Activated CD8-positive, alpha-beta memory T cell treated with anti-CD3 and anti-CD28 coated beads for 48 hours (primary cell): ENCODE results near the gene TMPRSS4.
"Not testable (repeated sequence)": the region's sequence is repeated elsewhere in the genome, so short reads cannot be mapped to it uniquely, and the experiment has no call there.

Experiments
- DNase-seq, 3 experiments: peaks; one replicate each; pipeline ENCODE4 v3.0.0-alpha.2; 2020; ENCODE audit warnings: low read depth in 2 of 3, low spot score in 2 of 3

Gene TMPRSS4

DNA sequence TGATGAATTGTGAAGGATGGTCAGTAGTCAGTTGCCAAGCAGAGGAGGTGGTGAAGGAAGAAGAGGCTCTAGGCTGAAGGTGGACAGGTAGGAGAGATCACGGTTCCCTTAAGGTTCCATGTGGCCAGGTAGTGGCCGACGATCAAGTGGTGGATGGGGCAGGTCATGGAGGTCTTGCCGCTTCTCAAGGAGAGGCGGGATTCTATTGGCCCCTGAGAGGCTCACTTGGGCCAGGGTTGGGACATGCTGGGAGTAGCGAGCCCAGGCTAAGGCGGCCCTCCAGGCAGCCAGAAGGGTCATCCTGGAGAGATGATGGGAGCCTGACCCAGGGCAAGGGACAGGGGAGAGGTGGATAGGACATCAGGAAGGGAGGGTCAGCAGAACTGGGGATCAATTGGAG lies 20.9 kb upstream of the TMPRSS4 start:
- DNase-seq: no peak

DNA sequence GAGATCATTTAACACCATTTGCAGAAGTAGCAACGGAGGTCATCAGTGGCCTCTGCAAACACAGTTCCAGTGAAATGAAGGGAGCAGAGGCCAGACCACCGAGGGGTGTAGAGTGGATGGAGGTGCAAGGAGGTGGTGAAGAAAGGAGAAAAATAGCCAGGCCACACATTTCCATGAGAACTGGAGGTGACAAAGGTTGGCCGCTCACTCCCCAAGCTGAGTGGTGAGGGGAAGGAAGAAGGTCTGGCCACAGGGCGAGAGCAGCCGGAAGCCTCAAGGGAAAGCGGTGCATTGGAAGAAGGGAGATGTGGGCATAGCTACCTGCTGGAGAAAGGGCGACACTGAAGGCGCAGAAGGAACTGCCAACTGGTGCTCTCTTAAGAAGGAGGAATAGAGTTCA lies 20.1 kb upstream of the TMPRSS4 start:
- DNase-seq: no peak

DNA sequence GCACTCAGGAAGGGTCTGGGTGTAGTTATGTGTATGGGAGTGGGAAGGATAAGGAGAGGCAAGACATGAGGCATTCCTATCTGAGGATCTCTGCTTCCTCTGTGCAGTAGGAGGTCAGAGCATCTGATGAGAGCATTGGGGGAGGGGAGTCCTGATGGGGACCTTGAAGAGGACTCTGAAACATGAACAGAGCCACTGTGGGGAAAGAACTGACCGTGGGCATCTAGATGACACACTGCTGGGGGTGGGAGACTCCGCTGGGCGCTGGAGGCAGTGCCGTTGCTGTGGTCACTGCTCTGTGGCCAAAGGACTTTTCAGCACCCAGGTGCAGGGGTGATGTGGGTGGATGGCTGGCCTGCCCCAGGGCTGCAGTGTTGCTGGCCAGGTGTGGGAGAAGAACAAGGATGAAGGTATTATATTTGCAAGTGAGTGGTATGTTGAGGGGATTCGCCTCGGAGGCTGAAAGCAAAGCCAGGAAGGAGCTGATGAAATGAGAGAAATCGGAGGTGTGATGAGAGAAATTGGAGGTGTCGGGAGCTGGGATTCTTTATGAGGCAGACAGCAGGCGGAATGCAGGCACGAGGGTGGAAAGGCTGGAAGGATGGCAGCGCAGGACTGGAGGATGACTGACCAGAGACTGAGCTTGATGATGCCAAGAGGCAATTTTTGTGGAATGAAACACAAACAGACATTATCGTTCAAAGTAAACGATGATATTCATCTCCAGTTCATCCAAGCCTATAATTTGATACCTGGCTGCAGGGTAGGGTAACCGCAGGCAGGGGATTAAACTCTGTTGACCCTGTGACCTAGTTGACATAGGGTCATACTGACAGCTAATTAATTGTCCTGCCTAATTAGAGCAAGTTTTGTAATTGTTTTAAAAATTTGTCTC lies 19.4 kb upstream of the TMPRSS4 start:
- no peak for DNase-seq

DNA sequence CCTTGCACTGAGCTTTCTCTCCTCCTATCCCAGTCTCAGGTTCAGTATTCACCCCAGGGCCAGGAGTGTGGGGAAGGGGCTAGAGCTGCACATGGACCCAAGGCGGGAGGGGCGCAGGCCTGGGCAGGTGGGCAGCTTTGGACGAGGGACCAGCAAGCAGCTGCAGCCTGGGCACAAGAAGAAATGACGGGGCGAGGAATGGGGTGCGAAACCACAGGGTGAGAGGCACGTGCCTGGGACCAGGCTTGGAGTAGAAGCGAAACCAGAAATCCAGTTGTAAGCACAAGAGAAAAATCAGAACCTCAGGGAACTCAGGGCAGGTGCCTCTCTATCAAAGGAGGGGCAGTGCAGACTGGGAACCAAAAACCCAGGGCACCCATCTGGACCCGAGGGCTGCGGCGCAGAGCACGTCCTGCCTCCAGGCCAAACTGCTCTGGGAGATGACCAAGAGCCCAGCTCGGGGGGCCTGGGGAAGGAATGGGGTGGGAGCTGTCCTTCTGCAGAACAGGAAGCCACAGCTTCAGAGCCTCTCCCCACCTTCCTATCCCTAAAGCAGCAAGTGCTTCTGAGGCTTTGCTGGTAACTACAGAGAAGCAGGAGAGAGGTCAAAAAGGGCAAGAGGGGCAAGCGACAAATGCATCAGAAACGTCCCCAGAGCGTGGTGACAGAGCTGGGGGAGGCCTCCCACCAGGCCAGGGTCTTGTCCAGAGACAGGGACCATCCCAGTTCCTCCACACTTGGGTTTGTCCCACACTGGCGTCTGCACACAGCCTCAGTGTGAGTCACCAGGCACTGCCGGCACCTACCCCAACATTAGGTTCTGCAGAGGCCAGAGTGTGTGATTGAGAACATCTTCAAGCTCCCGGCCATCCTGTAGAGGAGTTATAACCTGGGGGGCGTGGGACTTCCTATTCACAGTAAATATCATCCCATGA lies 18.3 kb upstream of the TMPRSS4 start:
- DNase-seq: no peak

DNA sequence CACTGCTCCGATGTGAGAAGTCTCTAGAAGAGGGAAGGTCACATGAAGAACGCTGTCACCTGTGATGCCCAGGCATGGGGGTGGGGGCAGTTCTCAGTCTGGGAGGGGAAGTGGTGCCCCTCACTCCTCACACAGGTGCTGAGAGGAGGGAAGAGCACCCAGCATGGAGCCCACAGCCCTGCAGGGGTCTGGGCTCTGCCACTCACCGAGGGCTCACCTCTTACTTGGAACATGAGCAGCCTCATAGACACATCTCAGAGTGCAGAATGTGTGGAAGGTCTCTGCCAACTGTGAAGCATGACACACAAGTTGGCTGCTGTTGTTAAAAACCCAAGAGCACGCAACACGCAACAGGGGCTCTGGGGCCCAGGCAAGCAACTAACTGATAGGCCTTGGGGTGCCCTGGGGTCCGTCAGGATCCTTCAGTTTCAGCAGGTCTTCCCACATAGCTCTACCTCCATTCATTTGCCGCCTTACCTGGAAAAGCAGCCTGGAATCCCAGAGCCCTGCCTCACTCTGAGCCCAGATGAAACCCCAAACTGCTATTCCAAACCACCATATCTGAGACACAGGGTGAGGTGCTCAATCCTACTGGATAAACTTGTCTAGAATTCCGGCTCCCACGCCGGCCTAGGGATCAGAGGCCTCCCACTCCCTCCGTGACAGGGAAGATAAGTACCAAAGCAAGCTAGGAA lies 17.5 kb upstream of the TMPRSS4 start:
- DNase-seq: no peak

DNA sequence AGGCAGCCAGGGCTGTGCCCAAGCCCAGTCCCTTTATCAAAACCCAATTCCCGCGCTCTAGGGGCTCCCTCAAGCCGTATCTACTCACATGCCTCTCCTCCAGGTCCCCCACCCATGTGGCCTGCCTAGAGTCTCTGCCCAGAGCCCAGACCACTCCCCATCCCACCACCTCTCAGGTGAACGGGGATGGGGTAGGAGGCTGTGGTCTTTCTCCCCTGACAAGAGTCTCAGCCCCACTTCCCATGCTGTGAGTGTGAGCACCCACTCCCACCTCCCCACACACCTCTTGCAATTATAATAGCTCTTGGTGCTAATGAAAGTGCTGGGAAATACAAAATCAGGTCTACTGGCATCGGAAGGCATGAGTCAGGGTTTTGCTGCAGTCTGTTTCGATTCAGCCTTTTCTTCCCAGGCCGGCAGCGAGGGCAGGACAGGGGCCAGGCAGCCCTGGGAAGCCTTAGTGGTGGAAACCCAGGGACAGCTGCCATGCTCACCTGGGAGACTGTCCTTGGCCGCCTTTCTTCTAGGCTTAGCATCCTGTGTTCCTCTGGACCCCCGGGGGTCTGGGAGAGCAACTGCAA lies 16.7 kb upstream of the TMPRSS4 start:
- DNase-seq: no peak

DNA sequence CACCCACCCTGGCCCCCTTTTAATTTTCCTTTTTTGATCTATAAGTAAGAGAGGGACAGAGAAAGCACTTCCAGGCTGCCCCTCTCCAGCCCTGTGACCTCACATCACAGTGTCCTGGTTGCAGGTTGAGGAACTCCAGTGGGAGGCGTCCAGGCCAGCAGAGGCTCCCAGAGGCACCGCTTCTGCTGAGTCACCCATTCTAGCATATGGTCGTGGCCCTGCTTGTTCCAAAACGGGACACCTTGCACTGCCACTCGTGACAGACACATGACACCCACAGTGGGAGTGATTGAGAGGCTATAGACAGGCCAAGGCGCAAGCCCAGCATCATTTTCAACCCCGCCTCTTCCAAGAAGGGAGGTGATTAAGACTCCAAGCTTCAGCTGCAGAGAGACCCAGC lies 16.0 kb upstream of the TMPRSS4 start:
- DNase-seq: no peak

DNA sequence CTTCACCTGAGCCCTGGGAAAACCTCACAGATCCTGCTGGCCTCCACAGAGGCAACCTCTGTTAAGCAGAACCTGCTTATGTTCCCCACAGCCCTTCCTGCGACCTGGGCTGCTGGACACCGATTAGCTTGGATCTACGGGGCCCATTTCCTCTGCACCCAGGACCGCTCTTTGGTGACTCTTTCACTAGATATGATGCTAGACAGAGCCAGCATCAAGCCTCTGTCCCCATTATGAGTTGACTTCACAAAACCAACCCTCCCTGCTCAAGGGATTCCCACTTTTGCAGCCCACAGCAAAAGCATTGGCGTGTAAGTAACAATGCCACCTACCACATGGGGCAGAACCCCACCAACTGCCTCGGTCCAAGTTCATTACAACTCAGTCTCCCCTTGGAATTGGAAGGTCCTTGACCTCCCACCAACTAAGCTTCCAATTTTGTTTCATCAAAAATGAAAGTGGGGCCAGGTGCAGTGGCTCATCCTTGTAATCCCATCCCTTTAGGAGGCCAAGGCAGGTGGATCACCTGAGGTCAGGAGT lies 15.2 kb upstream of the TMPRSS4 start:
- DNase-seq: no peak

DNA sequence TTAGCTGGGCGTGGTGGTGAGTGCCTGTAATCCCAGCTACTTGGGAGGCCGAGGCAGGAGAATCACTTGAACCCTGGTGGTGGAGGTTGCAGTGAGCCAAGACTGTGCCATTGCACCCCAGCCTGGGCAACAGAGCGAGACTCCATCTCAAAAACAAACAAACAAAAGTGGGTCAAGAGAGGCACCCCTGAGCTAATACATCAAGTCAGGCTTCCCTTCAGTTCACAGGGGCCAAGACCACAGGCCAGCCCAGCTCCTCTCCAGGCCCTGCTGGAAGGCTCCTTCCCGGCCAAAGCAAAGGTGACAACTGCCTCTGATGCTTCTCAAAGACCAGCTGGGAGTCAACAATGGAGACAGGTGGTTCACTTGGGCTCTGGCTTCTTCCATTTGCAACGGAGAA lies 14.7 kb upstream of the TMPRSS4 start:
- DNase-seq: not testable (repeated sequence)

DNA sequence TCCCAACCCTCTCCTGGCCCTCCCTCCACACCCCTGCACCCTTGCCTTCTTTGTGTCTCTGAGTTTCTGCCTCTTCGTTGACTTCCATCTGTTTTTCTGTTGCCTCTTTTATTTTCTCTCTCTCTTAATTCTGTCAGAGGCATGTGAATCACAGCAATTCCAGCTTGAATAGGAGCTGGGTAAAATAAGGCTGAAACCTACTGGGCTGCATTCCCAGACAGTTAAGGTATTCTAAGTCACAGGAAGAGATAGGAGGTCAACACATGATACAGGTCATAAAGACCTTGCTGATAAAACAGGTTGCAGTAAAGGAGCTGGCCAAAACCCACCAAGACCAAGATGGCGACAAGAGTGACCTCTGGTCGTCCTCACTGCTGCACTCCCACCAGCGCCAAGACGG lies 14.2 kb upstream of the TMPRSS4 start:
- DNase-seq: not testable (repeated sequence)

DNA sequence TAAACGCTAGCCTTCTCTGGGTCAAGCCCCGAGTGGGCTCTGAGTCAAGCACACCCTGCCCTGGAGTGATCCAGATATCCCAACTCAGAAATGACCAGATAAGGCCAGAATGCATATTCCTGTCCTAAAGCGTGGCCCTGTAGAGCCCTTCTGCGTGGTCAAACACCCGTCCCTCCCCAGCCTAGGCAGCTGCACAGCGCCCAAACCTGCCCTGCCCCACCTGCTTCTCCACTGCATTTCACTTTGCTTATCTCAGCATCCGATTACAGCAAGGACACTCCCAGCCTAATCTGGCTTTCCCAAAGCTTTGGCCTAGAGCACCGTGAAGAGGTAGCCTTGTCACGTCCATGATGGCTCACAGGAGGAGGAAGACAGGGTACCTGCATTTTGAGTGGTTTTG lies 11.9 kb upstream of the TMPRSS4 start:
- DNase-seq: no peak

DNA sequence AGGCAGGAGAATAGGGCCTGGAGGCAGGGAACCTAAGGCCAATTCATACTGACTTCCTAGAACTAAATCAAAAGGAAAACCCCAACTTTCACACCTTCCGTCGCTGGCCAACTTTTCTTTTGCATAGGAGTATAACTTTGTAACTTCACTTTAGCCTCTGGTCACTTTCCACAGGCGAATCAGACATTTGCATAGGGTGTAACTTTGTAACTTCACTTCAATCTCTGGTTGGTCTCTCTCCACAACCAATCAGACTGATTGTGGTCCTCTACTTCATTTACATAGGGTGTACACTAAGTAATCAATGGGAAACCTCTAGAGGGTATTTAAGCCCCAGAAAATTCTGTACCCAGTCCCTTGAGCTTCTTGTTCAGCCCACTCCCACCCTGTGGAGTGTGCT lies 11.5 kb upstream of the TMPRSS4 start:
- DNase-seq: no peak

DNA sequence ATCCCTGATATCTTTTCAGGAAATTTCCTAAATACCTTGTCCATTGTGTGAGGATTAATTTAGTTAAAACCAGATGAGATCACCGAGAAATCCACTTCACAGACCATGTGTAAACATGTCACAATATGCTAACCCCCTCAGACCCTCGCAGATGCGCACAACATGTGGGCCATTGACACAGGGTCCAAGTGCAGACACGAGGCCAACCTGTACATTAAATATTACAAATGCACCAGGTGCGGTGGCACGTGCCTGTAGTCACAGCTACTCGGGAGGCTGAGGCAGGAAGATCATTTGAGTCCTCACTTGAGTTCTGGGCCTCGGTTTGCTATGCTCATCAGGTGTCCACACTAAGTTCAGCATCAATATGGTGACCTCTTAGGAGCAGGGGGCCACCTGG lies 9.9 kb upstream of the TMPRSS4 start:
- DNase-seq: no peak

DNA sequence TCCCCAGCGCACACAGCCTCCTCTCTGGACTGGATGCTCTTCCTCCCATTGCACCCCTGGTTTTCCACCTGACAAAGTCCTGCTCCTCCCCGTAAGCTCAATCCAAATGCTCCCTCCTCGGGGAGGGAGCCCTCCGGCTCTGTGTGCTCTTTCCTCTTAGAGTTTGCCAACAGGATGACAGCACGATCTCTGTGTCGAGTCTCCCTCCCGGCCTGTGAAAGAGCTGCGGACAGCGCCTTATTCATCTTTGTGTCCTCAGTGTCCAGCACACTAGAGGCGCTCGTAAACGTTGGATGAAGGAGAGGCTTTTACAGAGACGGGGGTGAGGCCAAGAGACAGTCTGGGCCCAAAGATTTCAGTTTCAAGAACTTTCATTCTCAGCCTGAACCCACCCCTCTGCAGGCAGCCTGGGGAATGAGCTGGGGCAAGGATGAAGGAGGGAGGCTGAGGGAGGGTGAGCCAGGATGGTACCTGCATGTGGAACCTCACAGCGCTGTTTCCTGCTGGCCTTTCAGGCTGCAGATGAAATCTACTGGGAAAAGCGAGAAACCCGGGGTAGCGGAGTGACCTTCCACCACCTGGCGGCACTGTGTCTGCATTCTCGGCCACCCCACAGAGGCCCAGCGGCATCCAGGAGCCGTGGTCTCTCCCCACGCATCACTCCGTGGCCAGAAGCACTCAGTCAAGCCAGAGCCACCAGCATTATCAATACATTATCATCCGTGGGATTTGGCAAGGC lies 8.5 kb upstream of the TMPRSS4 start:
- DNase-seq: no peak

DNA sequence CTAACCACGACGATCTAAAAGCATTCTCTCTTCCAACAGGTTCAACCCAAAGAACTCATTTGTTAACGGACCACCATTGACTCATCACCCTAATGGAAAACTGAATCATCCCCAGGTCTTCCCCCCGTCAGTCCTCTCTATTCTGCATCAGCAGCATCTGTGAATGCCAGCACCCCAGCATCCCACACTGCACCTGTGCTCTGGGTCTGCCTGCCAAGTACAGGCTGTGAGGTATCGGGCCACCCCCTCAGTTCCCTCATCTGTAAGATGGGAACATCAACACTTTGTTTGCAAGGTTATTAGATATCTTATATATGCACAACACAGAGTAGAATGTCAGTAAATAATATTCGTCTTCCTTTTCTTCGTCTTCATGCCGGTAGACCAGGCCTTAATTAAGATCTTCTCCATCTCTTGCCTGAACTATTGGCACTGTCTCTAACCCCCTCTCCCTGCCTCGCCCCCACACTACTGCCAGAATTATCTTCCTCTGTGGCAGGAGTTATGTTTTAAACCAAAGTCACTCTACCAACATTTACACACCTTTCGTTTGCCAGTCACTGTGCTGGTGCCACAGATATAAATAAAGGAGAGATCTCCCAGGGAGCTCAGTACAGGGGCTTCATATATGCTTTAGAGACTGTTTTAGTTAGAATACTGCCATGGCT lies 7.8 kb upstream of the TMPRSS4 start:
- DNase-seq: no peak

DNA sequence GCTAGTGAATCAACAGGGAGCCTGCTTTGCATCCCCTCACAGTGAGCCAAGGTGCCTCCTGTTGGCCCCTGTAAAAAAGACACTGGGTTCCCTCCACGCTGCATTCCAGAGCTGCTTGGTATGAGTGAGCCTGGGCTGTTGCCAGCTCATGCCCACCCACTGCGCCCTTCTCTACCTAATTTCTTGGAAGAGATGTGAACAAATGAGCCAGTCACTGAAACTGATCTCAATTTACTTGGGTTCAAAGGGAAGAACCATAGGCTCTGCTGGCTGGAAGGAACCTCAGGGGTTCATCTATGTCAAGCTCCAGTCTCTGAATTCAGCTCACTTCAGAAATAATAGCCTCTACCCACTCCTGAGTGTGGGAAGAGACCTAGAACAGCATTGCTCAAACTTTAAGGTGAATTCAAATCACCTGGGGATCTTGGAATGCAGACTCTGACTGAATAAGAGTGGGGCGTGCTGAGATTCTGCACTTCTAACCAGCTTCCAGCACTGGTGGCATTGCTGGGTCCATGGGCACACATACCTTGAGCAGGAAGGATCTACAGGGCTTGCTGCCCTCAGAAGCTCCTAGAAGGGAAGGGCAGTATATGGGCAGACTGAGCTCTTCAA lies 5.4 kb upstream of the TMPRSS4 start:
- DNase-seq: no peak

DNA sequence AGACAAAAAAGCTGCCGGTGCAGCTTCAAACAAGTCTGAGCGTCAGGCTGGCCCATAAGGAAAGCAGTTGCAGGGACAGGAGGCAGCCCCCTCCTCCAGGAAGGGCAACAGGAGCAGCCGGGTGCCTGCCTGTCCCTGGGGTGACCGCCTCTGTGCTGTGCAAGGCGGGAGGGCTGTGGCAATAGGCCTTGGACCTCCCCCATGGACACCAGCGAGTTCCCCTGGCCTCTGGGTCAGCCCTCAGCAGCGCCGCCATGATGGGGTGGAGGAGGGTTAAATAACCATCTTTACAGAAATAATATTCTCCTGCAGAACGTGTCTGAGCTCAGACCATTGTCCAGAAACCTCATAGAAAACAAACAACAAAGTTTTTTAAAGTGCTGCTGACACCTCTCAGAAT lies 3.3 kb upstream of the TMPRSS4 start:
- no peak for DNase-seq

DNA sequence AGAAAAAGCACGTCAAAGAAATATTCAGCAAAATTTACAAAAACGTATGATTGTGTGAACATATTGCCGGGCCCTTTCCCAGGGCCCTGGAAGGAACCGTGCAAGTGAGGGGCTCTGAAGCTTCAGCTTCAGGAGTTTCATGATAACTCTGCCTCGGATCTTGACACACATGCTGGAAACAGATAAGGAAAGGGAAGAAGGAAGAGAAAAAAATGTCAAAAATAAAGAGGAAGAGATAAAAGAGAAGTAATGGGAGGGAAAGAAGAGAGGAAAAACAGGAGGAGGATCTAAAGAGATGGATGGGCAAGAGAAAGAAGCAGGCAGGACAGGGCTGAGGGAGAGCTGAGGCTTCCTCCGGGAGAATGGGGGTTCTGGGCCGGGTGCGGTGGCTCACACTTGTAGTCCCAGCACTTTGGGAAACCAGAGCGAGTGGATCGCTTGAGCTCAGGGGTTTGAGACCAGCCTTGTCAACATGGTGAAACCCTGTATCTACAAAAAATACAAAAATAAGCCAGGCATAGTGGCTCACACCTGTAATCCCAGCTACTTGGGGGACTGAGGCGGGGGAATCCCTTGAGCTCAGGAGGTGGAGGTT lies 2.7 kb upstream of the TMPRSS4 start:
- no peak for DNase-seq

DNA sequence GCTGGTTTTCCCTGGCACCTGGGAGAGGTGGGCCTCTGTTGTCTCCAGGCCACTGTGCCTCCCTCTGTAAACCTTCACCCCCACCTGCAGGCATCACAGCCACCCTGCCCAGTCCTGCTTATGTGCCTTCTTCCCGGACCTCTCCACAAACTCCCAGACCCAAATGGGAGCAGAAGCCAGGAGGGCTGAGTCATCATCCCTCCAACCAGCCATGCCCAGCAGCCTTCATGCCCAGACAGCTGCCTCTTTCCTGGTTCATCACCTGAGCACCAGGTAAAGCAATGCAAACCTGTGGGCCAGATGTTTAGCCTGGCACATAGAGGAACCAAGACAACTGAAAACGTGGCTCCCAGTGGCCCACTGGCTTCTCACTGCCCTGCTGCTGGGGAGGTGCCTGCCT lies 2.1 kb upstream of the TMPRSS4 start:
- no peak for DNase-seq
